IMR-90 (cell line): ENCODE measurements around the gene SLC24A3. TPM values are rescaled to one million over a fixed set of nuclear protein-coding genes. Genes with fewer than 3 reads are reported as not detected.

Source experiments
- ATAC-seq: fragments of 200-7000 bp; cut with Tn5 transposase; 2 replicates; pipeline ENCODE4 v1.9.1; 2020; ENCODE audit warnings: low read depth, mild to moderate bottlenecking, moderate library complexity
- BruUV-seq: library from RNA; stranded (reverse); fragments of 400-500 nt; replicated peaks from 2 replicates; lab custom pipeline; 2021; lab: Mats Ljungman, UMichigan
- CTCF ChIA-PET: fragments of 300-600 bp; formaldehyde crosslinking; extraction: SDS; loops from one replicate; lab custom pipeline; 2021; ENCODE audit warnings: antibody characterized with exemption; lab: Yijun Ruan, JAX
- POLR2A ChIA-PET: fragments of 300-600 bp; sonication (Branson Sonifier 250); formaldehyde crosslinking; loops from one replicate; lab custom pipeline; 2022; ENCODE audit warnings: antibody characterized with exemption; ENCODE audit not compliant: unreplicated experiment; lab: Charles Lee
- DNase-seq: peaks from one replicate; pipeline ENCODE4 v3.0.0; 2013
- H2AFZ ChIP-seq: replicated peaks from 2 replicates; pipeline ENCODE3; 2013; ENCODE audit warnings: low read length, mild to moderate bottlenecking; ENCODE audit not compliant: poor library complexity
- H2AK5ac ChIP-seq: 2 replicates; pipeline ENCODE4 v1.6.1; 2013; ENCODE audit warnings: low read depth, low read length, inconsistent platforms
- H2AK9ac ChIP-seq: replicated peaks from 2 replicates; pipeline ENCODE3; 2013; ENCODE audit warnings: mild to moderate bottlenecking, low read depth, low read length, moderate library complexity; ENCODE audit not compliant: poor library complexity
- H2BK120ac ChIP-seq: 2 replicates; pipeline ENCODE4 v1.6.1; 2013; ENCODE audit warnings: low read depth, low read length, inconsistent platforms
- H2BK15ac ChIP-seq: 3 replicates; pipeline ENCODE4 v1.6.1; 2013; ENCODE audit warnings: low read depth, low read length, inconsistent platforms
- H2BK20ac ChIP-seq: 2 replicates; pipeline ENCODE4 v1.6.1; 2013; ENCODE audit warnings: low read depth, mild to moderate bottlenecking, inconsistent platforms, low read length, moderate library complexity
- H2BK5ac ChIP-seq: 2 replicates; pipeline ENCODE4 v1.6.1; 2013; ENCODE audit warnings: mild to moderate bottlenecking, low read depth, low read length, inconsistent platforms; ENCODE audit not compliant: poor library complexity, severe bottlenecking
- H3K14ac ChIP-seq: replicated peaks from 2 replicates; pipeline ENCODE4 v1.6.1; 2013; ENCODE audit warnings: low read depth, low read length, inconsistent platforms
- H3K18ac ChIP-seq: 2 replicates; pipeline ENCODE4 v1.6.1; 2013; ENCODE audit warnings: low read depth, low read length, control low read depth
- H3K23ac ChIP-seq: 2 replicates; pipeline ENCODE4 v1.6.1; 2013; ENCODE audit warnings: low read depth, low read length, inconsistent platforms
- H3K27ac ChIP-seq: 2 replicates; pipeline ENCODE4 v1.5.1; 2013; ENCODE audit warnings: mild to moderate bottlenecking, control low read depth, low read length; ENCODE audit not compliant: insufficient read depth
- H3K27me3 ChIP-seq: 2 replicates; pipeline ENCODE4 v1.6.1; 2013; ENCODE audit warnings: low read length; ENCODE audit not compliant: control insufficient read depth, insufficient read depth
- H3K36me3 ChIP-seq: 2 replicates; pipeline ENCODE4 v1.6.1; 2013; ENCODE audit warnings: low read length, mixed read lengths; ENCODE audit not compliant: control insufficient read depth, insufficient read depth
- H3K4ac ChIP-seq: 2 replicates; pipeline ENCODE4 v1.6.1; 2013; ENCODE audit warnings: low read depth, low read length, inconsistent platforms
- H3K4me1 ChIP-seq: 2 replicates; pipeline ENCODE4 v1.6.1; 2013; ENCODE audit warnings: low read length, mixed read lengths; ENCODE audit not compliant: control insufficient read depth, insufficient read depth
- H3K4me2 ChIP-seq: 2 replicates; pipeline ENCODE4 v1.6.1; 2013; ENCODE audit warnings: low read depth, mild to moderate bottlenecking, control low read depth, low read length, moderate library complexity
- H3K4me3 ChIP-seq: 2 replicates; pipeline ENCODE4 v1.5.1; 2013; ENCODE audit warnings: low read depth, mild to moderate bottlenecking, control low read depth, low read length, moderate library complexity; ENCODE audit not compliant: insufficient read depth
- H3K56ac ChIP-seq: 2 replicates; pipeline ENCODE4 v1.6.1; 2013; ENCODE audit warnings: low read length, inconsistent platforms; ENCODE audit not compliant: insufficient read depth; ENCODE audit errors: extremely low read depth
- H3K79me1 ChIP-seq, 2 experiments: 2 replicates each; pipeline ENCODE4 v1.6.1; 2013; ENCODE audit warnings: low read length in 2 of 2, inconsistent platforms in 1 of 2, low read depth in 1 of 2
- H3K9ac ChIP-seq: 2 replicates; pipeline ENCODE4 v1.6.1; 2013; ENCODE audit warnings: low read depth, low read length, control low read depth
- H3K9me1 ChIP-seq: 2 replicates; pipeline ENCODE4 v1.6.1; 2013; ENCODE audit warnings: low read length, inconsistent platforms; ENCODE audit not compliant: insufficient read depth
- H3K9me3 ChIP-seq: 2 replicates; pipeline ENCODE4 v1.6.1; 2013; ENCODE audit warnings: low read length; ENCODE audit not compliant: control insufficient read depth, insufficient read depth
- H4K20me1 ChIP-seq: 2 replicates; pipeline ENCODE4 v1.6.1; 2013; ENCODE audit warnings: low read length, inconsistent platforms; ENCODE audit not compliant: insufficient read depth
- H4K5ac ChIP-seq: 2 replicates; pipeline ENCODE4 v1.6.1; 2013; ENCODE audit warnings: mild to moderate bottlenecking, low read depth, low read length, control low read depth
- H4K8ac ChIP-seq, 2 experiments: 2 replicates each; pipeline ENCODE4 v1.6.1; 2013; ENCODE audit warnings: low read depth in 2 of 2, low read length in 2 of 2, control low read depth in 1 of 2, inconsistent platforms in 1 of 2
- H4K91ac ChIP-seq: 2 replicates; pipeline ENCODE4 v1.6.1; 2013; ENCODE audit warnings: low read depth, low read length, inconsistent platforms; ENCODE audit not compliant: insufficient read depth
- BHLHE40 ChIP-seq: fragments of 150-350 bp; IDR thresholded peaks from 2 replicates; pipeline ENCODE4 v1.6.1; 2016; ENCODE audit warnings: mild to moderate bottlenecking, low read depth, low read length
- MAZ ChIP-seq: IDR thresholded peaks from 2 replicates; pipeline ENCODE4 v1.6.1; 2012; ENCODE audit warnings: low read depth, mild to moderate bottlenecking, low read length, improper control_type of control experiment, moderate library complexity, borderline replicate concordance
- NFE2L2 ChIP-seq: fragments of 150-350 bp; IDR thresholded peaks from 2 replicates; pipeline ENCODE4 v1.6.1; 2016; ENCODE audit warnings: low read depth, mild to moderate bottlenecking, low read length
- POLR2A ChIP-seq: IDR thresholded peaks from 2 replicates; pipeline ENCODE4 v1.6.1; 2012; ENCODE audit warnings: mild to moderate bottlenecking, low read depth, low read length
- whole genome bisulfite sequencing, 2 experiments: methylation state at CpG; one replicate each; pipeline versions ENCODE4 v1.1.5 to v1.1.7; 2013; ENCODE audit warnings: missing lambda C conversion rate in 2 of 2; ENCODE audit not compliant: insufficient read length in 1 of 2; ENCODE audit errors: extremely low coverage in 2 of 2; 5-methylcytosine and 5-hydroxymethylcytosine counted together
- dilution Hi-C: fragments of 300-500 bp; cut with HindIII; formaldehyde crosslinking; loops from one replicate; pipeline ENCODE4 v1.14.3; 2018; ENCODE audit warnings: low sequenced_read_pairs; ENCODE audit not compliant: unreplicated experiment
- in situ Hi-C: fragments of 300-500 bp; cut with MboI; formaldehyde crosslinking; loops from 3 replicates; pipeline ENCODE4 v1.14.3; 2019; ENCODE audit warnings: low sequenced_read_pairs, inconsistent platforms, mixed read lengths
- intact Hi-C: fragments of 100-400 bp; cut with micrococcal nuclease; formaldehyde crosslinking; loops from 2 replicates; pipeline ENCODE4 v1.10.0; 2022
- polyA plus RNA-seq, 3 experiments: library from polyadenylated mRNA; depleted of rRNA; stranded (reverse); fragments of >200 nt; gene quantifications; 2 replicates each; pipeline ENCODE4 v1.2.3, GENCODE V29; 2012; ENCODE audit warnings: low replicate concordance in 1 of 3
- total RNA-seq: library from RNA; depleted of rRNA; stranded (reverse); fragments of >200 nt; gene quantifications from 2 replicates; pipeline ENCODE4 v1.2.3, GENCODE V29; 2012

Gene SLC24A3
- total and polyA plus RNA-seq, 2 of the 4 experiments (the other 2 are of a cell fraction): not detected

DNA sequence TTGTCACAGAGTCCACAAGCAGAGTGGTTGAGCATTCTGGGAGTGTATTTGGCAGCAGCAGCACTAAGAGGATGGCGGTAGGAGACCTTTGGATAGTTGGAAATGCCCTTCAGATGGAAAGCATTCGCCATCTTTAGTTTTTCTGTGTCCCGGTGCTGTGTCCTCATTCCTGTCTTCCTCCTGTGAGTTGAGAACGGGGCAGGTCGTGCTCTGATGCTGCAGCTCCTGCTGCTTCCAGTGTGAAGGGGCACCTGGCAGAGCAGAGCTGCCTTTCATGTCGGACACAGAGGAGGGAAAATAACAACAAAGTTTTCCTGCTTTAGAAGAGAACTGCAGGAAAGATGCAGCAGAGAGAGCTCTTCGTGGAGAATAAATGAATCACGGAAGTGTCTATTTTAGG is 194.8 kb downstream of the SLC24A3 start:
- no peaks in the 10 kb centered on the region for H3K79me1 ChIP-seq

More for the DNA sequence above, 194.8 kb downstream of the SLC24A3 start:
- intact Hi-C loops (no loop called here), in situ Hi-C loops (no loop called here), dilution Hi-C loops (no loop called here)
- Histone ChIP-seq H3K14ac (no peak overlapping the region), H3K4ac (no peak overlapping the region), H3K56ac (no peak overlapping the region), H3K9me1 (no peaks in the 10 kb centered on the region), H3K4me1 (no peaks in the 10 kb centered on the region), H2AK9ac (no peak overlapping the region), H3K27me3 (no peaks in the 10 kb centered on the region), H4K5ac (no peak overlapping the region), H3K23ac (no peak overlapping the region), H4K91ac (no peak overlapping the region), H3K9me3 (no peaks in the 10 kb centered on the region; the same call in 1 of the 2 replicates), H3K36me3 (no peaks in the 10 kb centered on the region), H2BK5ac (no peak overlapping the region), H3K18ac (no peak overlapping the region), H2AK5ac (no peak overlapping the region), H3K9ac (no peak overlapping the region), H2BK120ac (no peak overlapping the region), H2BK15ac (no peak overlapping the region), H4K20me1 (no peaks in the 10 kb centered on the region), H3K4me3 (no peak overlapping the region), H3K27ac (no peak overlapping the region), H2BK20ac (no peak overlapping the region), H2AFZ (no peak overlapping the region), H4K8ac (no peak overlapping the region), H3K4me2 (no peak overlapping the region)
- POLR2A ChIA-PET: no interaction called here
- DNase-seq: no peak
- CTCF ChIA-PET: no interaction called here
- no peak for ATAC-seq
- no TSS peak for BruUV-seq
- 19% methylated on average over 2 of the region's 8 CpGs; no CpG with 5 or more reads in 1 of the 2 experiments for WGBS, 2 experiments
- TF ChIP-seq BHLHE40 (no peak), POLR2A (no peak), NFE2L2 (no peak), MAZ (no peak)
